ENCODE results near the gene GUCY1A2. TPM values are rescaled to one million over a fixed set of nuclear protein-coding genes. Genes with fewer than 3 reads are reported as not detected.

The GUCY1A2 gene
- total RNA-seq, 4 donors from 2014 or later = 2.5 to 7.7 (median 4.4) TPM

GRCh38 chr11:106875013-106875412 is 143.3 kb downstream of the GUCY1A2 start:
- Histone ChIP-seq H3K4me1 (no peaks in the 10 kb centered on the region), H3K27ac (replicated peaks in 1 of 4) (no peak overlapping the region), H3K4me3 (no peak overlapping the region), H3K36me3 (no peaks in the 10 kb centered on the region), H3K9me3 (no peaks in the 10 kb centered on the region), H3K27me3 (no peaks in the 10 kb centered on the region)
- no peak for TF ChIP-seq EP300 (IDR thresholded peaks at IDR 0.05)
- TF ChIP-seq CTCF (IDR thresholded peaks at IDR 0.05) = no peak
- intact Hi-C loops (cut with DNase I) = no loop called here
- DNase-seq (ENCODE audit: extremely low spot score) = no peak

GRCh38 chr11:106872246-106872645 is 146.0 kb downstream of the GUCY1A2 start:
- H3K4me1 ChIP-seq = no peaks in the 10 kb centered on the region

DNA sequence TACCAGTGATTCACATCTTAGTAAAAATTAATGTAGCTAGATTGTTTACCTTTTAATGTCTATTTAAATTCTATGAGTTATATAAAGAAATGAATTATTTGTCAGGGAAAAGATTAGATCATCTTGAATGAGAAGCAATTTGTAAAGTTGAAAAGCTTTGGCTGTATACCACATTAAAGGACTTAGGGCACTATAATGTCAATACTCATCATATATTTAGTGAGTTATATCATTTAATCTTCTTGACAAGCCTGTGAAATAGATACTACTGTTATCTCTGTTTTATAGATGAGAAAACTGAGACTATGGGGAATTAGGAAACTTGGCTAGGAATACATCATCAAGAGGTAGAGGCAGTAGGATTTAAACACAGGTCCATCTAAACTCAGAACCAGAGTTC is 160.1 kb downstream of the GUCY1A2 start:
- no peak for TF ChIP-seq CTCF (IDR thresholded peaks at IDR 0.05)
- TF ChIP-seq POLR2A (IDR thresholded peaks at IDR 0.05; ENCODE audit: low read depth) = no peak
- no peak for TF ChIP-seq EP300 (IDR thresholded peaks at IDR 0.05)
- no peak for TF ChIP-seq POLR2AphosphoS5 (IDR thresholded peaks at IDR 0.05)
- H3K36me3 ChIP-seq = no peaks in the 10 kb centered on the region
- DNase-seq (ENCODE audit: extremely low spot score) = no peak
- intact Hi-C loops (cut with DNase I) = no loop called here
- peaks cover 0 to 7% (median 0%) of the 10 kb centered on the region in 4 donors for H3K9me3 ChIP-seq
- H3K27me3 ChIP-seq = no peaks in the 10 kb centered on the region
- H3K4me3 ChIP-seq = no peak overlapping the region
- H3K27ac ChIP-seq (replicated peaks in 1 of 4) = no peak overlapping the region
- H3K4me1 ChIP-seq = no peaks in the 10 kb centered on the region

More at GRCh38 chr11:106872246-106872645, 146.0 kb downstream of the GUCY1A2 start:
- intact Hi-C loops (cut with DNase I) = no loop called here
- no peak for DNase-seq (ENCODE audit: extremely low spot score)
- Histone ChIP-seq H3K4me3 (no peak overlapping the region), H3K27me3 (no peaks in the 10 kb centered on the region), H3K9me3 (no peaks in the 10 kb centered on the region), H3K36me3 (no peaks in the 10 kb centered on the region), H3K27ac (replicated peaks in 1 of 4) (no peak overlapping the region)
- TF ChIP-seq CTCF (IDR thresholded peaks at IDR 0.05) (no peak), POLR2AphosphoS5 (IDR thresholded peaks at IDR 0.05) (no peak), EP300 (IDR thresholded peaks at IDR 0.05) (no peak), POLR2A (IDR thresholded peaks at IDR 0.05; ENCODE audit: low read depth) (no peak)

GRCh38 chr11:106856566-106856965 is 161.7 kb downstream of the GUCY1A2 start:
- Histone ChIP-seq H3K27me3 (no peaks in the 10 kb centered on the region), H3K4me1 (no peaks in the 10 kb centered on the region), H3K9me3 (peaks cover 0 to 7% (median 3%) of the 10 kb centered on the region in 4 donors), H3K36me3 (no peaks in the 10 kb centered on the region), H3K27ac (replicated peaks in 1 of 4) (no peak overlapping the region), H3K4me3 (no peak overlapping the region)
- DNase-seq (ENCODE audit: extremely low spot score) = no peak
- TF ChIP-seq CTCF (IDR thresholded peaks at IDR 0.05) (no peak), POLR2A (IDR thresholded peaks at IDR 0.05; ENCODE audit: low read depth) (no peak), POLR2AphosphoS5 (IDR thresholded peaks at IDR 0.05) (no peak), EP300 (IDR thresholded peaks at IDR 0.05) (no peak)
- 63% methylated on average over 3 of the region's 3 CpGs for WGBS
- intact Hi-C loops (cut with DNase I) = no loop called here

DNA sequence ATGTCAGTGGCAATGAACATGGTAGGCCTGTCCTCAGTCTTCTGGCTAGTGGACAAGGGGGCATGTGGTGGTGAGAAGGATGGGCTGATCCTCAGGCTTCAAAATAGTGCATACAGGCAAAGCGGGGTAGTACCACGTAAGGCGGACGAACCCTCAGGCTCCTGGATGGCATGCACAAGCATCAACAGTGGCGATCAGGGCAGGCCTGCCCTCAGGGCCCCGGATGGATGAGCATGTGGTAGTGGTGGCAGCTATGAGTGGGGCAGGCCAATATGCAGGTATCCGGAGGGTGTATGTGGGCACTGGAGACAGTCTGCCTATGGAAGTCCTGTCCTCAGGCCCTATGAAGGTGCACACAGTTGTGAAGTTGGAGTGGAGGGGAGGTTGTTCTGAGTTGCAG is 163.8 kb downstream of the GUCY1A2 start:
- WGBS = 89% methylated on average over 7 of the region's 7 CpGs
- H3K27me3 ChIP-seq = no peaks in the 10 kb centered on the region
- no peak for DNase-seq (ENCODE audit: extremely low spot score)
- intact Hi-C loops (cut with DNase I) = no loop called here
- H3K36me3 ChIP-seq = no peaks in the 10 kb centered on the region
- TF ChIP-seq EP300 (IDR thresholded peaks at IDR 0.05) (no peak), CTCF (IDR thresholded peaks at IDR 0.05) (no peak), POLR2A (IDR thresholded peaks at IDR 0.05; ENCODE audit: low read depth) (no peak), POLR2AphosphoS5 (IDR thresholded peaks at IDR 0.05) (no peak)
- no peak overlapping the region for H3K27ac ChIP-seq (replicated peaks in 1 of 4)
- H3K4me3 ChIP-seq = no peak overlapping the region
- H3K4me1 ChIP-seq = no peaks in the 10 kb centered on the region
- peaks cover 0 to 7% (median 3%) of the 10 kb centered on the region in 4 donors for H3K9me3 ChIP-seq
